Right atrium auricular region (tissue), 2 donors: ENCODE measurements around the gene PYGB. TPM values are rescaled to one million over a fixed set of nuclear protein-coding genes. Genes with fewer than 3 reads are reported as not detected.
"Not testable (repeated sequence)": the region's sequence is repeated elsewhere in the genome, so short reads cannot be mapped to it uniquely, and the experiment has no call there.

Experiments
- DNase-seq: peaks from one replicate; pipeline ENCODE4 v3.0.0-alpha.2; 2019; ENCODE audit warnings: low spot score
- H3K27ac ChIP-seq, 2 donors: fragments of 200-600 bp; sonication (generic); 1 replicate in 1 of 2; 2 replicates in 1 of 2; pipeline ENCODE4 v1.5.1; 2016 to 2019
- H3K27me3 ChIP-seq, 2 donors: fragments of 200-600 bp; sonication (generic); one replicate each; pipeline versions ENCODE4 v1.5.1 to v1.6.0; 2017 to 2019
- H3K36me3 ChIP-seq: fragments of 200-600 bp; sonication (generic); one replicate; pipeline ENCODE4 v1.5.1; 2016
- H3K4me1 ChIP-seq, 2 donors: fragments of 200-600 bp; sonication (generic); one replicate each; pipeline versions ENCODE4 v1.5.1 to v1.6.0; 2017 to 2019
- H3K4me3 ChIP-seq, 2 donors: fragments of 200-600 bp; sonication (generic); 1 replicate in 1 of 2; 2 replicates in 1 of 2; pipeline ENCODE4 v1.5.1; 2017 to 2019; ENCODE audit warnings: mild to moderate bottlenecking in 1 of 2, moderate library complexity in 1 of 2
- H3K9me3 ChIP-seq, 2 donors: fragments of 200-600 bp; sonication (generic); one replicate each; pipeline ENCODE4 v1.5.1; 2019
- CTCF ChIP-seq, 2 donors: fragments of 200-600 bp; sonication (generic); IDR thresholded peaks; one replicate each; pipeline ENCODE4 v1.5.1; 2019; ENCODE audit warnings: antibody characterized with exemption in 2 of 2
- total RNA-seq, 2 donors: library from RNA; depleted of rRNA; stranded (reverse); fragments of >200 nt; gene quantifications; one replicate each; pipeline ENCODE4 v1.1.0, GENCODE V29; 2016

Gene PYGB
- total RNA-seq, 2 donors from 2014 or later = 145 to 174 TPM

DNA sequence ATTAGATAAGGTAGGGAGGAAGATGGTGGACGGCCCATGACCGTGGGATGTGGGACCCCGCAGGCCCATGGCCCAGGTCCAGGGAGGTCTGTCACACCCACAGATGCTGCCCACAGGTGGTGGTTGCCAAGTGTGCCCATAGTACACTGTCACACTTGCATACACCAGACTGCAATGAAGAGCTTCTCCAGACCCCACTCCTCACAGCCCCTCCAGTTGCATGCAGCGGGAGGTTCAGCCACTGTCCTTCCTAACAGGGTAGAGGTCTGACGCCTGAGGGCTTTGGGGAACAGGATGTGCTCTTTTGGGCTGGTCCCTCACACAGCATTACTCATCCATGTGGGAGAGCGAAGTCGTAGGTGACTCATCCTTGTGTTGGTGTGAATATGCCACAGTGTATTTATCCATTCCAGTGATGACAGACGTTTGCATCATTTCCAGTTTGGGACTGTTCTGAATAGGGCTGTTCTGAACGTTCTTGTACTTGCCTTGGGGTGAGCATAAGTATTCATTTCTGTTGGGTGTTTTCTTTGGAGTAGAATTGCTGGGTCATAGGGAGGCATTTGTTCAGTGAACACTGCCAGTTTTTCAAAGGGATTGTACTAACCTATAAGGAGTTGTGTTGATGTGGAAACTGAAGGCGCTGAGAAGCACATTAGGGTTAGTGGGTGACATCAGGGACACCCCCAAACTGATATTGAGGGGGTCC is 10.1 kb upstream of the PYGB start:
- Histone ChIP-seq H3K27me3 (no peaks in the 10 kb centered on the region), H3K9me3 (no peaks in the 10 kb centered on the region), H3K36me3 (no peaks in the 10 kb centered on the region), H3K4me3 (no peak overlapping the region), H3K4me1 (peaks cover 0 to 37% of the 10 kb centered on the region in 2 donors), H3K27ac (peak overlapping the region; percentile 70 to 78)
- peak; percentile 95 for DNase-seq
- no peak for TF ChIP-seq CTCF (IDR thresholded peaks at IDR 0.05)

DNA sequence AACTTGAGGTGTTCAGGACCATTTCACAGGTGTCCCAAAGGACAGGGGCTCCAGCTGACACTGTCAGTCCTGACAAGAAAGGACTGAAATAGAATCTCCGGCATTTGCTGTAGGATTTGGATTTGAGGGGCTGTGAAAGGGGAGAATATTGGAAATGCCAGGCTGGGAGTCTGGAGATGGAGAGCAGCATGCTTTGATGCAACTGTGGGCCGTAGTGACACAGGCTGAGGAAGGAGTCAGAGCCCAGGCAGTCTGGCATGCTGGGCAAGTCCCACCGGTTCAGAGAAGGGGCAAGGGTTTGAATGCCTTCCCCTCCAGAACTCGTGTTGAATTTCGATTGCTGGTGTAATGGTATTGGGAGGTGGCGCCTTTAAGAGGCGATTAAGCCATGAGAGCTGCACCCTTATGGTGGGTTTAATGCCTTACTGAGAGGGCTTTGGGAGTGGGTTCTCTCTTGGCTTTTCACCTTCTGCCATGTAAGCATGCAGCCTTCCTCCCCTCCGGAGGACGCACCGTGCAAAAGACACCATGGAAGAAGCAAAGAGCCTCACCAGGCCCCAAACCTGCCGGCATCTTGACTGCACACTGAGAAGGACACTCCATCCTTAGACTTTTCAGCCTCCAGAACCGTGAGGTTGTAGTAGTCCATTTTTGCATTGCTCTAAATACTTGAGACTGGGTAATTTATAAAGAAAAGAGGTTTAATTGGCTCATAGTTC is 9.4 kb upstream of the PYGB start:
- Histone ChIP-seq H3K9me3 (no peaks in the 10 kb centered on the region), H3K27me3 (no peaks in the 10 kb centered on the region), H3K27ac (peak overlapping the region; percentile 70 to 78), H3K4me1 (peaks cover 0 to 30% of the 10 kb centered on the region in 2 donors), H3K4me3 (no peak overlapping the region), H3K36me3 (no peaks in the 10 kb centered on the region)
- no peak for TF ChIP-seq CTCF (IDR thresholded peaks at IDR 0.05)
- DNase-seq = no peak

GRCh38 chr20:25239387-25240370 is 8.2 kb upstream of the PYGB start:
- TF ChIP-seq CTCF (IDR thresholded peaks at IDR 0.05) = no peak
- no peak overlapping the region for H3K4me3 ChIP-seq
- H3K27me3 ChIP-seq = no peaks in the 10 kb centered on the region
- no peaks in the 10 kb centered on the region for H3K9me3 ChIP-seq
- H3K36me3 ChIP-seq = no peaks in the 10 kb centered on the region
- peaks cover 0 to 22% of the 10 kb centered on the region in 2 donors for H3K4me1 ChIP-seq
- DNase-seq = no peak
- H3K27ac ChIP-seq = no peak overlapping the region

- peaks cover 0 to 22% of the 10 kb centered on the region in 2 donors for H3K4me1 ChIP-seq
- not testable (repeated sequence) for H3K4me3 ChIP-seq, H3K27me3 ChIP-seq, H3K27ac ChIP-seq, DNase-seq, H3K36me3 ChIP-seq, H3K9me3 ChIP-seq
Observed at GRCh38 chr20:25240851-25241658, 6.8 kb upstream of the PYGB start.

DNA sequence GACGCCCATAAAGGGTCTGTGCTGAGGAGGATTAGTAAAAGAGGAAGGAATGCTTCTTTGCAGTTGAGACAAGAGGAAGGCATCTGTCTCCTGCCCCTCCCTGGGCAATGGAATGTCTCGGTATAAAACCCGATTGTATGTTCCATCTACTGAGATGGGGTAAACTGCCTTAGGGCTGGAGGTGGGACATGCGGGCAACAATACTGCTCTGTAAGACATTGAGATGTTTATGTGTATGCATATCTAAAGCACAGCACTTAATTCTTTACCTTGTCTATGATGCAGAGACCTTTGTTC is 6.3 kb upstream of the PYGB start:
- not testable (repeated sequence) for H3K9me3 ChIP-seq, H3K27ac ChIP-seq, H3K27me3 ChIP-seq, H3K36me3 ChIP-seq, DNase-seq, H3K4me3 ChIP-seq
- peaks cover 0 to 28% of the 10 kb centered on the region in 2 donors for H3K4me1 ChIP-seq

- H3K36me3 ChIP-seq = no peaks in the 10 kb centered on the region
- H3K4me3 ChIP-seq = no peak overlapping the region
Observed at GRCh38 chr20:25242231-25242630, 5.7 kb upstream of the PYGB start.

More at GRCh38 chr20:25242231-25242630, 5.7 kb upstream of the PYGB start:
- no peak for DNase-seq
- H3K9me3 ChIP-seq = no peaks in the 10 kb centered on the region
- H3K4me1 ChIP-seq = peaks cover 0 to 29% of the 10 kb centered on the region in 2 donors
- H3K27me3 ChIP-seq = no peaks in the 10 kb centered on the region
- TF ChIP-seq CTCF (IDR thresholded peaks at IDR 0.05) = no peak
- H3K27ac ChIP-seq = no peak overlapping the region
